ENCODE data around the gene DBF4B. TPM values are rescaled to one million over a fixed set of nuclear protein-coding genes. Genes with fewer than 3 reads are reported as not detected.

DBF4B gene
- total RNA-seq, 1 experiment from 2014 or later, result 32.9 TPM

- ChIA-PET POLR2A (no interaction called here), CTCF (interaction anchor here (0.5 to 1.8 kb wide), 5 partner anchors 15 to 225 kb away, joined by 3 to 6 read pairs (median 4); no protein-coding TSS in a partner anchor)
- TF ChIP-seq CREM (CRISPR knock-in tag; IDR thresholded peaks at IDR 0.05), result no peak
- TF ChIP-seq ZNF423 (CRISPR knock-in tag; IDR thresholded peaks at IDR 0.05), result no peak
- peak; percentile 47; the same call in 1 of the 2 replicates for TF ChIP-seq USF2 (CRISPR knock-in tag; IDR thresholded peaks at IDR 0.05)
- peak; percentile 56 for ATAC-seq
- peaks cover 87% of the 10 kb centered on the region for H3K27me3 Mint-ChIP-seq (ENCODE audit: low read depth)
- DNase-seq (ENCODE audit: low spot score), result no peak
- peaks cover 3% of the 10 kb centered on the region; the same call in 1 of the 2 replicates for H3K9me3 Mint-ChIP-seq
- peak within 1 kb of the TSS; percentile 56 for H3K4me3 Mint-ChIP-seq
- H3K4me1 Mint-ChIP-seq, result no peaks in the 10 kb centered on the region
- no peak within 1 kb of the TSS for H3K27ac Mint-ChIP-seq
- H3K36me3 Mint-ChIP-seq, result no peaks in the 10 kb centered on the region
These were observed 50.1 kb downstream of the DBF4B start, which contains the start of gene ADAM11 for GRCh38 chr17:44758414-44759085. Gene ADAM11, plus strand, starts transcription at chr17:44758988. Its CDS starts 212 bp downstream, at chr17:44759200.

DNA sequence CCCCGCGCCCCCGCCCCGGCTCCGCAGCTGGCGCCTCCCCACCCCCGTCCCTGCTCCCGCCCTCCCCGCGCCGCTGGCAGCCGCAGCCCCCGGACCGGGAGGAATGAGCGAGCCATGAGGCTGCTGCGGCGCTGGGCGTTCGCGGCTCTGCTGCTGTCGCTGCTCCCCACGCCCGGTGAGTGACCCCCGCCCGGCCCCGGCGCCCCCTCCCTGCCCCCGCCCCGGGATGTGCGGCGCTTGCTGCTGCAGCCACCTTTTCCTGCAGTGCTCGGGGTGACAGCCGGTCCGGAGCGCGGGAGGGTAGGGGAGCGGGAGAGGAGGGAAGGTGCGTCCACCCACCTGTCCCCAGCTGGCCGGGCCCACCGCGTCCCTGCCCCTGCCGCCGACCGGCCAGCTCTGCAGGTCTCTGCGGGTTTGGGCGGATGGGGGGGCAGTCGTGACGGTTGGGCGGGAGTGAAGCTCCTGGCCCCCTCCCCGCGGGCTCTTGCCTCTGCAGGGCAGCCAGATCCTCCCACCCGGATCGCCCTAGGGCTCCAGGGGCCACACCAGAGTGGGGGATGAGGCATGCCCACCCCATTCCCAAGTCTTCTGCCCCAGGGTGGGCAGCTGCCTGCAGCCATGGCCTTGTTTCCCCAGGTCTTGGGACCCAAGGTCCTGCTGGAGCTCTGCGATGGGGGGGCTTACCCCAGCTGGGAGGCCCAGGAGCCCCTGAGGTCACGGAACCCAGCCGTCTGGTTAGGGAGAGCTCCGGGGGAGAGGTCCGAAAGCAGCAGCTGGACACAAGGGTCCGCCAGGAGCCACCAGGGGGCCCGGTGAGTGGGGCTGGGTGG is 50.8 kb downstream of the DBF4B start:
- peaks cover 84% of the 10 kb centered on the region for H3K27me3 Mint-ChIP-seq (ENCODE audit: low read depth)
- H3K27ac Mint-ChIP-seq, result no peak overlapping the region
- H3K36me3 Mint-ChIP-seq, result no peaks in the 10 kb centered on the region
- ChIA-PET POLR2A (no interaction called here), CTCF (interaction anchor here (0.5 to 1.8 kb wide), 9 partner anchors 12 to 225 kb away, joined by 3 to 6 read pairs (median 3); no protein-coding TSS in a partner anchor)
- peak; percentile 13 for ATAC-seq
- TF ChIP-seq KAT7 (CRISPR knock-in tag; IDR thresholded peaks at IDR 0.05; ENCODE audit: borderline replicate concordance), result no peak
- no peak for TF ChIP-seq PRRX2 (CRISPR knock-in tag; IDR thresholded peaks at IDR 0.05)
- TF ChIP-seq, protein P1, sequence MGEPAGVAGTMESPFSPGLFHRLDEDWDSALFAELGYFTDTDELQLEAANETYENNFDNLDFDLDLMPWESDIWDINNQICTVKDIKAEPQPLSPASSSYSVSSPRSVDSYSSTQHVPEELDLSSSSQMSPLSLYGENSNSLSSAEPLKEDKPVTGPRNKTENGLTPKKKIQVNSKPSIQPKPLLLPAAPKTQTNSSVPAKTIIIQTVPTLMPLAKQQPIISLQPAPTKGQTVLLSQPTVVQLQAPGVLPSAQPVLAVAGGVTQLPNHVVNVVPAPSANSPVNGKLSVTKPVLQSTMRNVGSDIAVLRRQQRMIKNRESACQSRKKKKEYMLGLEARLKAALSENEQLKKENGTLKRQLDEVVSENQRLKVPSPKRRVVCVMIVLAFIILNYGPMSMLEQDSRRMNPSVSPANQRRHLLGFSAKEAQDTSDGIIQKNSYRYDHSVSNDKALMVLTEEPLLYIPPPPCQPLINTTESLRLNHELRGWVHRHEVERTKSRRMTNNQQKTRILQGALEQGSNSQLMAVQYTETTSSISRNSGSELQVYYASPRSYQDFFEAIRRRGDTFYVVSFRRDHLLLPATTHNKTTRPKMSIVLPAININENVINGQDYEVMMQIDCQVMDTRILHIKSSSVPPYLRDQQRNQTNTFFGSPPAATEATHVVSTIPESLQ (CRISPR knock-in tag; IDR thresholded peaks at IDR 0.05), result 0 out of 2 replicates have a peak, but pooled peaks have one; percentile 21
- no peaks in the 10 kb centered on the region for H3K4me1 Mint-ChIP-seq
- peak overlapping the region; percentile 52 for H3K4me3 Mint-ChIP-seq
- no peak for DNase-seq (ENCODE audit: low spot score)
- H3K9me3 Mint-ChIP-seq, result no peaks in the 10 kb centered on the region

- DNase-seq (ENCODE audit: low spot score), result no peak
- no peak for TF ChIP-seq ZNF416 (CRISPR knock-in tag; IDR thresholded peaks at IDR 0.05)
- TF ChIP-seq SP1 (CRISPR knock-in tag; conservative IDR thresholded peaks at IDR 0.05), result no peak
- ATAC-seq, result no peak
- H3K36me3 Mint-ChIP-seq, result no peaks in the 10 kb centered on the region
- H3K9me3 Mint-ChIP-seq, result no peaks in the 10 kb centered on the region
- POLR2A ChIA-PET, result no interaction called here
- no peak overlapping the region; the same call in 1 of the 2 replicates for H3K4me3 Mint-ChIP-seq
- no peak overlapping the region for H3K27ac Mint-ChIP-seq
- peaks cover 84% of the 10 kb centered on the region for H3K27me3 Mint-ChIP-seq (ENCODE audit: low read depth)
- H3K4me1 Mint-ChIP-seq, result no peaks in the 10 kb centered on the region
- CTCF ChIA-PET, result interaction anchor here (0.6 to 1.8 kb wide), 8 partner anchors 13 to 226 kb away, joined by 3 to 6 read pairs (median 3); no protein-coding TSS in a partner anchor
These were observed 51.4 kb downstream of the DBF4B start for GRCh38 chr17:44759916-44760243.

DNA sequence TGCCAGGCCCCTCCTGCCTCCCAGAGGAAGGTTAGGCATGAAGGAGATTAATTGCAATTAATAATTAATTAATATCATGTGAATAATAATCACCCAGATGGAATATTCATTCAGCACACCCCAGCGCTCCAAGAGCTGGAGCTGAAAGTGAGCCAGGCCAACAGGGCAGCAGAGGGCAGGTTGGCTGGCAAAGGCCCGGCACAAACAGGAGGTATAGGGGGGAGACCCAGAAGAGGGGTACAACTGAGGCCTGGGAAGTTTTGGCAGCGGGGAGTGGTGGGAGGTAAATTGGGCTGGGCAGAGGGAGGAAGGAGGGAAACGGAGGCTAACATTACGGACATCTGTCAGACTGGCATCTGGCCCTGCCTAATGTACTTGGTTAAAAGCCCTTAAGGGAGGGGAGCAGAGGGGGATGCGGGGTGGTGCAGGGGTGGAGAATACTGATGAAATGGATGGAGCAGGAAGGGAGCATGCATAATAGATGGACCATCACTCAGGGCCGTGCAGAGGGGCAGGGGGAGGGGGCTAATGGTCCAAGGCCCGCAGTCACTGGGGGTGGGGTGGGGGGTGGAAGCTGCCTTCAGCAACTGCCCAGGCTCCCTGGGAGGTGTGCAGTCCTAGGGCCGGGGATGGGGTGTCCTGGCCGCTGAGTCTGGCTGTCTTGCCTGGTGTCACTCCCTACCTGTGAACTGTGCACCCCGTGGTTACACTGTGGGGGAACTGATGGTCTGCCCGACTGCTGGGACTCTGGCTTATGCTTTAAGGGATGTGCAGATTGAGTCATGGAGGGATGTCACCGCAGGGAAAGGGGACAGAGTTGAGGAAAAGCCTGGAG is 52.2 kb downstream of the DBF4B start:
- Mint-ChIP-seq H3K27me3 (ENCODE audit: low read depth) (peaks cover 76% of the 10 kb centered on the region), H3K36me3 (no peaks in the 10 kb centered on the region), H3K4me3 (no peak overlapping the region), H3K9me3 (no peaks in the 10 kb centered on the region), H3K27ac (no peak overlapping the region), H3K4me1 (no peaks in the 10 kb centered on the region)
- no peak for DNase-seq (ENCODE audit: low spot score)
- ATAC-seq, result no peak
- ChIA-PET POLR2A (no interaction called here), CTCF (interaction anchor here (0.8 to 1.7 kb wide), 3 partner anchors 13 to 118 kb away, joined by 3 to 6 read pairs (median 3); no protein-coding TSS in a partner anchor)
- no peak for TF ChIP-seq ARID4B (CRISPR knock-in tag; IDR thresholded peaks at IDR 0.05; ENCODE audit: borderline replicate concordance)
- no peak for TF ChIP-seq ZBTB21 (CRISPR knock-in tag; IDR thresholded peaks at IDR 0.05; ENCODE audit: borderline replicate concordance)
- TF ChIP-seq, protein P2, sequence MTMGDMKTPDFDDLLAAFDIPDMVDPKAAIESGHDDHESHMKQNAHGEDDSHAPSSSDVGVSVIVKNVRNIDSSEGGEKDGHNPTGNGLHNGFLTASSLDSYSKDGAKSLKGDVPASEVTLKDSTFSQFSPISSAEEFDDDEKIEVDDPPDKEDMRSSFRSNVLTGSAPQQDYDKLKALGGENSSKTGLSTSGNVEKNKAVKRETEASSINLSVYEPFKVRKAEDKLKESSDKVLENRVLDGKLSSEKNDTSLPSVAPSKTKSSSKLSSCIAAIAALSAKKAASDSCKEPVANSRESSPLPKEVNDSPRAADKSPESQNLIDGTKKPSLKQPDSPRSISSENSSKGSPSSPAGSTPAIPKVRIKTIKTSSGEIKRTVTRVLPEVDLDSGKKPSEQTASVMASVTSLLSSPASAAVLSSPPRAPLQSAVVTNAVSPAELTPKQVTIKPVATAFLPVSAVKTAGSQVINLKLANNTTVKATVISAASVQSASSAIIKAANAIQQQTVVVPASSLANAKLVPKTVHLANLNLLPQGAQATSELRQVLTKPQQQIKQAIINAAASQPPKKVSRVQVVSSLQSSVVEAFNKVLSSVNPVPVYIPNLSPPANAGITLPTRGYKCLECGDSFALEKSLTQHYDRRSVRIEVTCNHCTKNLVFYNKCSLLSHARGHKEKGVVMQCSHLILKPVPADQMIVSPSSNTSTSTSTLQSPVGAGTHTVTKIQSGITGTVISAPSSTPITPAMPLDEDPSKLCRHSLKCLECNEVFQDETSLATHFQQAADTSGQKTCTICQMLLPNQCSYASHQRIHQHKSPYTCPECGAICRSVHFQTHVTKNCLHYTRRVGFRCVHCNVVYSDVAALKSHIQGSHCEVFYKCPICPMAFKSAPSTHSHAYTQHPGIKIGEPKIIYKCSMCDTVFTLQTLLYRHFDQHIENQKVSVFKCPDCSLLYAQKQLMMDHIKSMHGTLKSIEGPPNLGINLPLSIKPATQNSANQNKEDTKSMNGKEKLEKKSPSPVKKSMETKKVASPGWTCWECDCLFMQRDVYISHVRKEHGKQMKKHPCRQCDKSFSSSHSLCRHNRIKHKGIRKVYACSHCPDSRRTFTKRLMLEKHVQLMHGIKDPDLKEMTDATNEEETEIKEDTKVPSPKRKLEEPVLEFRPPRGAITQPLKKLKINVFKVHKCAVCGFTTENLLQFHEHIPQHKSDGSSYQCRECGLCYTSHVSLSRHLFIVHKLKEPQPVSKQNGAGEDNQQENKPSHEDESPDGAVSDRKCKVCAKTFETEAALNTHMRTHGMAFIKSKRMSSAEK (CRISPR knock-in tag; IDR thresholded peaks at IDR 0.05; ENCODE audit: borderline replicate concordance), result no peak
